WI38 (cell line): ENCODE data around the gene AKR1B15.
"Not testable (repeated sequence)": the region's sequence is repeated elsewhere in the genome, so short reads cannot be mapped to it uniquely, and the experiment has no call there.

Source experiments
- H3K4me3 ChIP-seq: 2 replicates; pipeline ENCODE4 v1.5.1; 2011; ENCODE audit warnings: low read depth, mild to moderate bottlenecking, control low read depth, low read length
- TF ChIP-seq, protein P1 (sequence below): IDR thresholded peaks from 2 replicates; pipeline ENCODE4 v1.5.1; 2012; ENCODE audit warnings: low read depth, mild to moderate bottlenecking, control low read depth, low read length

Gene AKR1B15

GRCh38 chr7:134533288-134533771 is 15.6 kb upstream of the AKR1B15 start:
- TF ChIP-seq, protein P1, sequence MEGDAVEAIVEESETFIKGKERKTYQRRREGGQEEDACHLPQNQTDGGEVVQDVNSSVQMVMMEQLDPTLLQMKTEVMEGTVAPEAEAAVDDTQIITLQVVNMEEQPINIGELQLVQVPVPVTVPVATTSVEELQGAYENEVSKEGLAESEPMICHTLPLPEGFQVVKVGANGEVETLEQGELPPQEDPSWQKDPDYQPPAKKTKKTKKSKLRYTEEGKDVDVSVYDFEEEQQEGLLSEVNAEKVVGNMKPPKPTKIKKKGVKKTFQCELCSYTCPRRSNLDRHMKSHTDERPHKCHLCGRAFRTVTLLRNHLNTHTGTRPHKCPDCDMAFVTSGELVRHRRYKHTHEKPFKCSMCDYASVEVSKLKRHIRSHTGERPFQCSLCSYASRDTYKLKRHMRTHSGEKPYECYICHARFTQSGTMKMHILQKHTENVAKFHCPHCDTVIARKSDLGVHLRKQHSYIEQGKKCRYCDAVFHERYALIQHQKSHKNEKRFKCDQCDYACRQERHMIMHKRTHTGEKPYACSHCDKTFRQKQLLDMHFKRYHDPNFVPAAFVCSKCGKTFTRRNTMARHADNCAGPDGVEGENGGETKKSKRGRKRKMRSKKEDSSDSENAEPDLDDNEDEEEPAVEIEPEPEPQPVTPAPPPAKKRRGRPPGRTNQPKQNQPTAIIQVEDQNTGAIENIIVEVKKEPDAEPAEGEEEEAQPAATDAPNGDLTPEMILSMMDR = no peak
- H3K4me3 ChIP-seq = no peak overlapping the region

DNA sequence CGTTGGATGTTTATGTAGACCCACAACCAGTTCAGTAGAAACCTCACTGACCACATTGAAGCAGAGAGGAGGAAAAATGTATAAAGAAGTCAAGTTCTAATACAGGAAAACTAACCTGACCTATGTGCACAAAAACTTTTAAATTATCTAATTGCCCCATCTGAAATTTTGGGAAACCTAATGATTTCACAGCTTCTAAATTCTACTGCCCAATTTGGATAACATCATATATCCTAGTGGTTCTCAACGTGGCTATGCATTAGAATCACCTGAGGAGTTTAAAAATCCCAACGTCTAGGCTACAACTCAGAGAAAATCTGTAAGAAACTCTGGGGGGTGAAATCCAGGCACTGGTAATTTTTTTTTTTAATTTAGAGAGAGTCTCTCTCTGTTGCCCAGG is 14.3 kb upstream of the AKR1B15 start:
- no peak overlapping the region for H3K4me3 ChIP-seq
- TF ChIP-seq, protein P1 = no peak

- no peak overlapping the region for H3K4me3 ChIP-seq
- TF ChIP-seq, protein P1 = no peak
Observed at GRCh38 chr7:134535272-134535918, 13.5 kb upstream of the AKR1B15 start.

DNA sequence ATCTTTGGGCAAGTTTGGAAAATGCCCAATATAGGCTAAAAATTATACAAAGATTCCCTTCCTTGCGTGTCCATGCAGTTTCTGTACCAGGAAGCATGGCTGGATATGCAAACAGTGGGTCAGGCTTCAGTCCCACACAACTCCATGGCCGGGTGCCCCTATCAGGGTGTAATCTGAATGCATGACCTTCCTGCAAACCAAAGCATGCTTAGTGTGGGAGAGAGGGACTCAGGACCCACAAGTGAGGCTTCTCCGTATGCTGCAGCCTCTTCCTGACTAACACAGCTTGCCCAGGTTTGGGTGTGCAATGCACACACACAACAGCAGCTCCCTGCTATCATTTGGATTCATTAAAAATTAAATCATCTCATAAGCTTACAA is 13.0 kb upstream of the AKR1B15 start:
- TF ChIP-seq, protein P1 = no peak
- H3K4me3 ChIP-seq = no peak overlapping the region

DNA sequence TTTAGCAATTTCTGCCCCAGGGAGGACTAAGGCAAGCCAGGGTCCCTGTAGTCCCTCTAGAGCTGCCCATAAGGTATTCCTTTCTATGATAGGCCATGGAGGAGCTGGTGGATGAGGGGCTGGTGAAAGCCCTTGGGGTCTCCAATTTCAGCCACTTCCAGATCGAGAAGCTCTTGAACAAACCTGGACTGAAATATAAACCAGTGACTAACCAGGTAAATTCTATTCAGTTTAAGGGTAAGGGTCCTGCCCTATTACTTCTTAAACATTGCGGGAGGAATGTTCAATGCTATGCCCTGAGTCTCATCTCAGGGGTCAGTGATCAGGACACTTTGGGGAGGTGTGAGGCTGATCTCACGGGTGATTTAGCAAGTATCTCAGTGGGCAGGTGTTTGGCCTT is 12.4 kb upstream of the AKR1B15 start:
- not testable (repeated sequence) for H3K4me3 ChIP-seq

- H3K4me3 ChIP-seq = not testable (repeated sequence)
Observed at GRCh38 chr7:134537273-134537781, 11.6 kb upstream of the AKR1B15 start.

DNA sequence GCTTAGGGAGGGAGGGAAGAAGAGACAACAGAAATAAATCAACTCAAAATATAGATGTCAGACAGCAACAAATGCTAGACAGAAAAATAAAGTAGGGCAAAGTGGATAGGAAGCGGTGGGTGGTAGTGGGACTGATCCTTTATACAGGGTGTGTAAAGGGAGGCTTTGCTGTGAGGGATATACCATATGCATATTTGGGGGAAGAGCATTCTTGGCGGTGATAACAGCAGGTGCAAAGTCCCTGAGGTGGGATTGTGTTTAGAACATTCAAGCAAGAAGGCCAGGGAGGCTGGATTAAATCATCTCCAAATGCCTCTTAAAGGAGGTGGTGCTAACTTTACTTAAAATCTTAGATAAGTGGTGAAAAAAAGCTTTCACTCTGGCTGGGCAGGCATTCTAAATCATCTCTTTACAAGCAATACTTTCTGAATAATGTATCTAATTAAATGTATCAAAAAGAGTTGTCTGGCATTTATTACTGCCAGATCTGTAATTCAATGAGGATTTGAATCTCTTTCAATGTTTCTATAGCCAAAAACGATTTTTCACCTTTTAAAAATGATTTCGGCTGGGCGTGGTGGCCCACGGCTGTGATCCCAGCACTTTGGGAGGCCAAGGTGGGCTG is 9.4 kb upstream of the AKR1B15 start:
- H3K4me3 ChIP-seq = no peak overlapping the region
- TF ChIP-seq, protein P1 = no peak

GRCh38 chr7:134541501-134542194 is 7.3 kb upstream of the AKR1B15 start:
- not testable (repeated sequence) for H3K4me3 ChIP-seq
